HG02623 (cell line): ENCODE results near the gene ITGAV.

Experiments
- ATAC-seq: cut with Tn5 transposase; IDR thresholded peaks from one replicate; pipeline ENCODE4 v1.9.1; 2021; ENCODE audit warnings: moderate library complexity; ENCODE audit not compliant: unreplicated experiment

Gene ITGAV

GRCh38 chr2:186716004-186716403 lies 126.1 kb downstream of the ITGAV start:
- no peak for ATAC-seq

- ATAC-seq, result no peak
These were observed 127.0 kb downstream of the ITGAV start for GRCh38 chr2:186716899-186717298.

- ATAC-seq, result no peak
These were observed 127.6 kb downstream of the ITGAV start for GRCh38 chr2:186717320-186718007.

GRCh38 chr2:186718122-186718521 lies 128.3 kb downstream of the ITGAV start:
- ATAC-seq, result no peak

GRCh38 chr2:186718903-186719302 lies 129.0 kb downstream of the ITGAV start:
- no peak for ATAC-seq

GRCh38 chr2:186721956-186722355 lies 132.1 kb downstream of the ITGAV start:
- no peak for ATAC-seq

- ATAC-seq, result no peak
These were observed 134.9 kb downstream of the ITGAV start for GRCh38 chr2:186724736-186725135.

- no peak for ATAC-seq
These were observed 135.9 kb downstream of the ITGAV start for GRCh38 chr2:186725783-186726182.

GRCh38 chr2:186726938-186727337 lies 137.1 kb downstream of the ITGAV start:
- no peak for ATAC-seq

GRCh38 chr2:186728631-186729030 lies 138.8 kb downstream of the ITGAV start:
- no peak for ATAC-seq
